ENCODE results near the gene EYS.

The EYS gene

GRCh38 chr6:64723327-64724058 is 983.5 kb downstream of the EYS start:
- Histone ChIP-seq H3K36me3 (ENCODE audit: control insufficient read depth, low read length) (no peaks in the 10 kb centered on the region), H3K27me3 (ENCODE audit: control insufficient read depth, low read length) (no peaks in the 10 kb centered on the region)

GRCh38 chr6:64721865-64722264 is 985.2 kb downstream of the EYS start:
- Histone ChIP-seq H3K4me3 (ENCODE audit: low read length) (no peak overlapping the region), H4K20me1 (ENCODE audit: control insufficient read depth, insufficient read depth, low read depth, low read length) (no peaks in the 10 kb centered on the region), H3K79me2 (ENCODE audit: control insufficient read depth, low read length) (no peaks in the 10 kb centered on the region), H3F3A (ENCODE audit: control insufficient read depth, insufficient read depth) (no peaks in the 10 kb centered on the region), H3K4me2 (ENCODE audit: low read length) (no peak overlapping the region), H3K27ac (ENCODE audit: low read depth, low read length) (no peak overlapping the region), H3K36me3 (ENCODE audit: control insufficient read depth, low read length) (no peaks in the 10 kb centered on the region), H3K9me2 (replicated peaks; ENCODE audit: control insufficient read depth, low read length) (no peaks in the 10 kb centered on the region; the same call in 1 of the 2 replicates), H3K9me3 (ENCODE audit: control insufficient read depth, insufficient read depth, low read length) (no peaks in the 10 kb centered on the region), H3K4me1 (ENCODE audit: control insufficient read depth, low read length) (no peaks in the 10 kb centered on the region), H3K27me3 (ENCODE audit: control insufficient read depth, low read length) (no peaks in the 10 kb centered on the region)
- TF ChIP-seq CTCF (IDR thresholded peaks at IDR 0.05; ENCODE audit: low read depth, low read length, poor library complexity, severe bottlenecking), result no peak
- no peak for TF ChIP-seq EZH2phosphoT487 (IDR thresholded peaks at IDR 0.05; ENCODE audit: borderline replicate concordance, low read length)

More at GRCh38 chr6:64723327-64724058, 983.5 kb downstream of the EYS start:
- Histone ChIP-seq H3K9me2 (replicated peaks; ENCODE audit: control insufficient read depth, low read length) (no peaks in the 10 kb centered on the region), H3K4me3 (ENCODE audit: low read length) (no peak overlapping the region), H3K4me2 (ENCODE audit: low read length) (no peak overlapping the region), H4K20me1 (ENCODE audit: control insufficient read depth, insufficient read depth, low read depth, low read length) (no peaks in the 10 kb centered on the region), H3K27ac (ENCODE audit: low read depth, low read length) (no peak overlapping the region), H3K9me3 (ENCODE audit: control insufficient read depth, insufficient read depth, low read length) (no peaks in the 10 kb centered on the region), H3F3A (ENCODE audit: control insufficient read depth, insufficient read depth) (no peaks in the 10 kb centered on the region), H3K4me1 (ENCODE audit: control insufficient read depth, low read length) (no peaks in the 10 kb centered on the region), H3K79me2 (ENCODE audit: control insufficient read depth, low read length) (no peaks in the 10 kb centered on the region)
- no peak for TF ChIP-seq EZH2phosphoT487 (IDR thresholded peaks at IDR 0.05; ENCODE audit: borderline replicate concordance, low read length)
- no peak for TF ChIP-seq CTCF (IDR thresholded peaks at IDR 0.05; ENCODE audit: low read depth, low read length, poor library complexity, severe bottlenecking)

GRCh38 chr6:64717281-64717680 is 989.7 kb downstream of the EYS start:
- TF ChIP-seq EZH2phosphoT487 (IDR thresholded peaks at IDR 0.05; ENCODE audit: borderline replicate concordance, low read length) (no peak), CTCF (IDR thresholded peaks at IDR 0.05; ENCODE audit: low read depth, low read length, poor library complexity, severe bottlenecking) (no peak)
- Histone ChIP-seq H3F3A (ENCODE audit: control insufficient read depth, insufficient read depth) (no peaks in the 10 kb centered on the region), H3K27ac (ENCODE audit: low read depth, low read length) (no peak overlapping the region), H3K4me2 (ENCODE audit: low read length) (no peak overlapping the region), H3K9me2 (replicated peaks; ENCODE audit: control insufficient read depth, low read length) (no peaks in the 10 kb centered on the region; the same call in 1 of the 2 replicates), H3K36me3 (ENCODE audit: control insufficient read depth, low read length) (no peaks in the 10 kb centered on the region), H3K27me3 (ENCODE audit: control insufficient read depth, low read length) (no peaks in the 10 kb centered on the region), H3K4me1 (ENCODE audit: control insufficient read depth, low read length) (no peaks in the 10 kb centered on the region), H3K9me3 (ENCODE audit: control insufficient read depth, insufficient read depth, low read length) (no peaks in the 10 kb centered on the region), H3K4me3 (ENCODE audit: low read length) (no peak overlapping the region), H4K20me1 (ENCODE audit: control insufficient read depth, insufficient read depth, low read depth, low read length) (no peaks in the 10 kb centered on the region), H3K79me2 (ENCODE audit: control insufficient read depth, low read length) (no peaks in the 10 kb centered on the region)
